Neutrophil (primary cell): ENCODE results near the gene JAGN1.
"Not testable (repeated sequence)": the region's sequence is repeated elsewhere in the genome, so short reads cannot be mapped to it uniquely, and the experiment has no call there.

Source experiments
- H3K27ac ChIP-seq: fragments of 200-600 bp; sonication (generic); 2 replicates; pipeline ENCODE4 v1.5.1; 2016; ENCODE audit warnings: mild to moderate bottlenecking, moderate library complexity
- H3K27me3 ChIP-seq: fragments of 200-600 bp; sonication (generic); 2 replicates; pipeline ENCODE4 v1.6.0; 2016; ENCODE audit warnings: mild to moderate bottlenecking
- H3K36me3 ChIP-seq: fragments of 200-600 bp; sonication (generic); 2 replicates; pipeline ENCODE4 v1.5.1; 2017
- H3K4me1 ChIP-seq, 2 experiments: fragments of 200-600 bp in 1 of 2; sonication (generic) in 1 of 2; 1 replicate in 1 of 2; 2 replicates in 1 of 2; pipeline versions ENCODE4 v1.5.1 to v1.6.1; 2013 to 2016; ENCODE audit warnings: low read depth in 1 of 2, low read length in 1 of 2, mild to moderate bottlenecking in 1 of 2, moderate library complexity in 1 of 2; ENCODE audit not compliant: control insufficient read depth in 1 of 2, insufficient read depth in 1 of 2
- H3K4me3 ChIP-seq, 2 experiments: fragments of 200-600 bp in 1 of 2; sonication (generic) in 1 of 2; 1 replicate in 1 of 2; 2 replicates in 1 of 2; pipeline ENCODE4 v1.5.1; 2013 to 2016; ENCODE audit warnings: low read depth in 1 of 2, low read length in 1 of 2, mild to moderate bottlenecking in 1 of 2, moderate library complexity in 1 of 2
- H3K9me3 ChIP-seq: fragments of 200-600 bp; sonication (generic); 2 replicates; pipeline ENCODE4 v1.5.1; 2016
- TF ChIP-seq, protein P1 (sequence below): fragments of 200-600 bp; sonication (generic); IDR thresholded peaks from 2 replicates; pipeline ENCODE4 v1.5.1; 2016; ENCODE audit warnings: antibody characterized with exemption

Gene JAGN1

DNA sequence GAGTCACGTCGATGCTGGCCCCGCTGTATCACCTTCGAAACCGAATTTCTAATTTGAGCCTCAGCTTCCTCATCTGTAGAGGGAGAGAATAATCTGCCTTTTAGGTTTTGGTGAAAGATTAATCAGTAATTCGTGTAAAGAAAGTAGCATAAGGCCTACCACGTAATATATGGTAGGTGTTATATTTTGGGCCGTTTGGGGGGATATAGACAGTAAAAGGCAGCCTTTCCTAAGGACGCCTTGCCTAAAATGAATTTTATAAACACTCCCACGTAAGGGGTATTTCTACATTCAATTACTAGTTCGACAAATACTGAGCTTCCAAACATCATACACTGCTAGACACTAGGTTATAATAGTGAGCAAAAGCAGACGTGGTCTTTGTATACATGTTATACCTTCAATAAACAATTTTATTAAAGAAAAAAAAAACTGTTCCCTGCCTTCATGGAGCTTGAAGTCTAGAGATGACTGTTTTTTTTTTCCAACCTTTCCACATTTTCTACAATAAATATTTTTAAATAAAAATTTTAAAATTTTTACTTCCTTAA is 737 bp downstream of the JAGN1 start:
- H3K27me3 ChIP-seq, result no peaks in the 10 kb centered on the region
- H3K27ac ChIP-seq, result peak overlapping the region; percentile 86
- TF ChIP-seq, protein P1, sequence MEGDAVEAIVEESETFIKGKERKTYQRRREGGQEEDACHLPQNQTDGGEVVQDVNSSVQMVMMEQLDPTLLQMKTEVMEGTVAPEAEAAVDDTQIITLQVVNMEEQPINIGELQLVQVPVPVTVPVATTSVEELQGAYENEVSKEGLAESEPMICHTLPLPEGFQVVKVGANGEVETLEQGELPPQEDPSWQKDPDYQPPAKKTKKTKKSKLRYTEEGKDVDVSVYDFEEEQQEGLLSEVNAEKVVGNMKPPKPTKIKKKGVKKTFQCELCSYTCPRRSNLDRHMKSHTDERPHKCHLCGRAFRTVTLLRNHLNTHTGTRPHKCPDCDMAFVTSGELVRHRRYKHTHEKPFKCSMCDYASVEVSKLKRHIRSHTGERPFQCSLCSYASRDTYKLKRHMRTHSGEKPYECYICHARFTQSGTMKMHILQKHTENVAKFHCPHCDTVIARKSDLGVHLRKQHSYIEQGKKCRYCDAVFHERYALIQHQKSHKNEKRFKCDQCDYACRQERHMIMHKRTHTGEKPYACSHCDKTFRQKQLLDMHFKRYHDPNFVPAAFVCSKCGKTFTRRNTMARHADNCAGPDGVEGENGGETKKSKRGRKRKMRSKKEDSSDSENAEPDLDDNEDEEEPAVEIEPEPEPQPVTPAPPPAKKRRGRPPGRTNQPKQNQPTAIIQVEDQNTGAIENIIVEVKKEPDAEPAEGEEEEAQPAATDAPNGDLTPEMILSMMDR, result no peak
- H3K4me3 ChIP-seq, result peak overlapping the region; percentile 92 to 99
- peaks cover 10 to 16% of the 10 kb centered on the region in 2 experiments for H3K4me1 ChIP-seq
- H3K36me3 ChIP-seq, result peaks cover 12% of the 10 kb centered on the region
- H3K9me3 ChIP-seq, result no peaks in the 10 kb centered on the region

DNA sequence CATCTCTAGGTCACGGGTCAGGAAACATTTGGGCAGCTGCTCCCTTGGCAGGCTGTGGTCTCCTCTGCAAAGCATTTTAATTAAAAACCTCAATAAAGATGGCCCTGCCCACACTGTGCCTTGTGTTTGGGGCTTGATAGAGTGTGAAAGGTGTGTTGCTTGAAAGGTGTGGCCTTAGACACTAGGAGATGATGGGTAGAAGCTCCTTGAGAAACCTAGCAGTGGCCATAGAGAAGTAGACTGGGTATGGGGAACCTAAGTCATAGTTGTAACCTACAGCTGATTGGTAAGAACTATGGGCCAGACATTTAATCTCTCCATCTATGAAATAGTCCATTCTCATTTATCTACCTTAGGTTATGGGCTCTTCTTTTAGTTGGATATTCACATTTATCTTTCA is 3.3 kb downstream of the JAGN1 start:
- H3K4me1 ChIP-seq, result peaks cover 10 to 16% of the 10 kb centered on the region in 2 experiments
- H3K27ac ChIP-seq, result no peak overlapping the region
- H3K27me3 ChIP-seq, result no peaks in the 10 kb centered on the region
- TF ChIP-seq, protein P1, result no peak
- H3K36me3 ChIP-seq, result peaks cover 12% of the 10 kb centered on the region
- H3K4me3 ChIP-seq, result no peak overlapping the region
- H3K9me3 ChIP-seq, result no peaks in the 10 kb centered on the region

DNA sequence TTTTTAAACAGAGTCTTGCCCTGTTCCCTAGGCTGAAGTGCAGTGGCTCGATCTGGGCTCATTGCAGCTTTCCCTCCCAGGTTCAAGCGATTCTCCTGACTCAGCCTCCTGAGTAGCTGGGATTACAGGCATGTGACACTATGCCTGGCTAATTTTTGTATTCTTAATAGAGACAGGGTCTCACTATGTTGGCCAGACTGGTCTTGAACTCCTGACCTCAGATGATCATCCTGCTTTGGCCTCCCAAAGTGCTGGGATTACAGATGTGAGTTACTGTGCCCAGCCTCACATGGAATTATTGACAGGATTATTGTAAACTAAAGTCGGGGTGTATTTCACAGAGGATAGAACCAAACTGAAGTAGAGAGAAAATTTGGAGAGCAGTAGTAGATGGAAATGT is 5.3 kb downstream of the JAGN1 start:
- peaks cover 5 to 12% of the 10 kb centered on the region in 2 experiments for H3K4me1 ChIP-seq
- H3K4me3 ChIP-seq, H3K27ac ChIP-seq, H3K9me3 ChIP-seq, H3K27me3 ChIP-seq: not testable (repeated sequence)
- peaks cover 12% of the 10 kb centered on the region for H3K36me3 ChIP-seq

DNA sequence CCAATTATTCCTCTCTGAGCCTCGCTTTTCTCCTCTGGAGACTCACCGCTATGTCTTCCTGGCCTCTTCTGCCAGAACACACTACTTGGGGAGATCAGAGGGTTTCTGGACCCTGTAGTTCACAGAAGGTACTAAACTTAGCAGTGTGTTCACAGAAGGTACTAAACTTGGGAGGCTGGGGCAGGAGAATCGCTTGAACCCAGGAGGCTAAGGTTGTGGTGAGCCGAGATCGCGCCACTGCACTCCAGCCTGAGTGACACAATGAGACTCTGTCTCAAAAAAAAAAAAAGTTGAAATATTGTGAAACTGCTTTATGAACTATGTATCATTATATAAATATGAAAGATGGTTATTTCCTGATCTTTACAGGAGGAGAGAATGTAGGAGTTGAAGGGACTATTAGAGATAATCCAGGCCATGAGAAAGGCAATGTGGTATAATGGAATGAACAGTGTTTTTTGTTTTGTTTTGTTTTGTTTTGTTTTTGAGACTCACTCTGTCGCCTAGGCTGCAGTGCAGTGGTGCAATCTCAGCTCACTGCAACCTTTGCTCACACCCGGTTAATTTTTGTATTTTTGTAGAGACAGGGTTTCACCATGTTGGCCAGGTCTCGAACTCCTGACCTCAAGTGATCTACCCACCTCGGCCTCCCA is 6.5 kb downstream of the JAGN1 start:
- H3K9me3 ChIP-seq, H3K4me1 ChIP-seq, H3K4me3 ChIP-seq, H3K27me3 ChIP-seq, H3K27ac ChIP-seq: not testable (repeated sequence)
- peaks cover 12% of the 10 kb centered on the region for H3K36me3 ChIP-seq

DNA sequence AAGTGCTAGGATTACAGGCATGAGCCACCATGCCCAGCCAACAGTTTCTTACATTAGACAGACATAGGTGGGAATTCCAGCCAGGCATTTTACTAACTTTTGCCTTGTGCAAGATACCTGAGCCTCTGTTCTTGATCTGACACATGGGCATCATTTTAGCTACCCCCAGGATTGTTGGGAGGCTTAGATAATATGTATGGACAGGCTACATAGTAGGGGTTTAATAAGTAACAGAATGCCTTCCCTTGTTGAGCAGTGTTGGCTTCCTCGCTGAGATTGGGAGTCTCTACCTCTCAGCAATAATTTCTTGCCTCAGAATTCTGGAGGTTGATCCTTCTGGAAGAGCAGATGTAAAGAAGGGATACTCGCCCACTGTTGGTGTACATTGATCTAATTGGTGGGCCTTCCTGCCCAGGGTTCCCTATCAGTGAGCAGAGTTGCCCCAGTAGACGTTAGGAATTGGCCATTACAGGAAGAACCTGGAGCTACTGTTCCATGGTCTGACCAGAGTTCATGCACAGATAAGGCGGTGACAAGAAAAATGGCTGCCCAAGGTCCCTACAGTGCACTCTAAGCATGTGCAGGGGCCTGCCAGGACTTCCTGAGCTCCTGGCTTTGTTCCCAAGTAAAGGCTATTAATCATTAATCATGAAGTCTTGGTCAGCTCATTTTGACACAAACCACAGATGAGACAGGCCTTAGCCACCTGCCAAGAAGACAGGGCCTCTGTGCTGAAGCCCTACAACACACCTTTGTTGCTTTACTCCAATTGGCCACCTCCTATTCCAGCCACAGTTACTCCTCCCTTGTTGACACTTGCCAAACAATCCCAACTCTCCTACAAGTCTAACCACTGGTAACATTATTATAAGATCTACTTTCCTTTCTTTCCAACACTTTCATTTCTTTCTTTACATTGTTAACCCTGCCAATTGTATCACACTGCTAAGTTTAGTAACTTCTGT is 7.3 kb downstream of the JAGN1 start:
- Histone ChIP-seq H3K9me3 (no peaks in the 10 kb centered on the region), H3K27me3 (no peaks in the 10 kb centered on the region), H3K4me1 (peaks cover 9 to 11% of the 10 kb centered on the region in 2 experiments), H3K4me3 (no peak overlapping the region), H3K27ac (no peak overlapping the region), H3K36me3 (peaks cover 11% of the 10 kb centered on the region)
- TF ChIP-seq, protein P1, result no peak

DNA sequence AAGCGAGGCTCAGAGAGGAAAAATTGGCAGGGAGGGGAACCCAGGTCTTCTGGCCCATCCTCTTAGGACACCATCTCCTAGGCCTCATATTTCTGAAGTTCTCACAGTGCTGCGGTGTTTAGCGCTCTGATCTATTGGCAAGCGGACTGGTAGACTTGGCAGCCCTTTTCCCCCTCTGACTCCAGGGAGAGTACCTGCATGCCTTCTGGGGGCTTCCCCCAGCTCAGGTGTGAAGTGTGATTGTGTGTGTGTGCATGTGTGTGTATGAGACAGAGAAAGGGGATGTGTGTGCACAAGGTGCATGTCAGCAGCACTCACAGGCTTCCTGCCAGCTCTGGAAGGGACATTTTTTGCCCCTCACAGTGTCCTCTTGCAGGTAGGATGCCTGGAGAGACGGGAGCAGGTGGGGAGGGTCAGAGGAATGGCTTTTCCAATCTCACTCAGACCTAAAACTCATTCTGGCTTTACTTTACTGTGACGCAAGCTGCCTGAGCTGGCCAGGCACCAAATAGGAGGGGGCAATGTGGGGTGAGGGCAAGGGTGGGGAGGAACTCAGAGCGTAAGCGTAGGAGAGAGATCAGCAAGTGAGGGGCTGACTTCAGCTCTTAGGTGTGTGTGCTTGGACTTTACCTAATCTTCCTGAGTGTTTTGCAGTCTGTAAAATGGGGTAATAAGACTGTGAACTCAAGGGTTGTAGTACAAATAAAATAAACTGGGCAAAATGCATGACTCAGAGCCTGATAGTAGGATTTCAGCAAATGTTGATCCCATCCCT is 8.2 kb downstream of the JAGN1 start:
- Histone ChIP-seq H3K9me3 (no peaks in the 10 kb centered on the region), H3K27me3 (no peaks in the 10 kb centered on the region), H3K36me3 (peaks cover 1% of the 10 kb centered on the region), H3K4me1 (peaks cover 12 to 15% of the 10 kb centered on the region in 2 experiments), H3K27ac (no peak overlapping the region), H3K4me3 (no peak overlapping the region)
- TF ChIP-seq, protein P1, result no peak
